HepG2 (cell line): Measurements from ENCODE around the gene TPGS1. TPM values are rescaled to one million over a fixed set of nuclear protein-coding genes. Genes with fewer than 3 reads are reported as not detected.

Experiments used
- ATAC-seq: fragments of 200-7000 bp; cut with Tn5 transposase; 3 replicates; pipeline ENCODE4 v1.9.1; 2020; ENCODE audit warnings: mild to moderate bottlenecking, moderate library complexity
- BruUV-seq: library from RNA; stranded (reverse); fragments of 400-500 nt; replicated peaks from 2 replicates; lab custom pipeline; 2021; lab: Mats Ljungman, UMichigan
- CTCF ChIA-PET: fragments of 300-600 bp; formaldehyde crosslinking; extraction: SDS; loops from one replicate; lab custom pipeline; 2021; ENCODE audit warnings: low total read pairs, inconsistent platforms, low intra/inter-chr PET ratio; lab: Yijun Ruan, JAX
- POLR2A ChIA-PET: fragments of 350-600 bp; sonication (Branson Sonifier 250); formaldehyde crosslinking; loops from one replicate; lab custom pipeline; 2020; ENCODE audit warnings: antibody characterized with exemption, inconsistent platforms; lab: Yijun Ruan, JAX
- DNase-seq: peaks from one replicate; pipeline ENCODE4 v3.0.0-alpha.2; 2015; ENCODE audit warnings: low spot score
- FAIRE-seq: peaks from 3 replicates; lab custom pipeline; 2011; peaks lifted over from hg19 to GRCh38; lab: Jason Lieb, UNC
- H2AFZ ChIP-seq: one replicate; pipeline ENCODE4 v1.6.1; 2011; ENCODE audit warnings: low read length, inconsistent platforms
- H3K27ac ChIP-seq: fragments of 300-600 bp; 3 replicates; pipeline ENCODE4 v1.8.0; 2011; ENCODE audit warnings: mixed run types, mild to moderate bottlenecking, mixed read lengths, low read length, inconsistent platforms; ENCODE audit not compliant: insufficient read depth; ENCODE audit errors: extremely low read length
- H3K27me3 ChIP-seq, 2 experiments: fragments of 200-600 bp in 1 of 2; 2 replicates in 1 of 2; 3 replicates in 1 of 2; pipeline versions ENCODE4 v1.6.0 to v1.8.0; 2011; ENCODE audit warnings: low read length in 2 of 2, mild to moderate bottlenecking in 2 of 2, moderate library complexity in 2 of 2, inconsistent platforms in 1 of 2; ENCODE audit not compliant: insufficient read depth in 2 of 2, control insufficient read depth in 1 of 2
- H3K36me3 ChIP-seq, 2 experiments: fragments of 200-600 bp in 1 of 2; replicated peaks in 1 of 2; 2 replicates in 1 of 2; 3 replicates in 1 of 2; pipeline versions ENCODE4 v1.5.1 to v1.8.0; 2011; ENCODE audit warnings: low read length in 2 of 2, inconsistent platforms in 1 of 2; ENCODE audit not compliant: insufficient read depth in 2 of 2, control insufficient read depth in 1 of 2
- H3K4me1 ChIP-seq: 2 replicates; pipeline ENCODE4 v1.5.1; 2012; ENCODE audit warnings: low read length, inconsistent platforms; ENCODE audit not compliant: insufficient read depth
- H3K4me2 ChIP-seq: 2 replicates; pipeline ENCODE4 v1.6.0; 2011; ENCODE audit warnings: low read depth, low read length, inconsistent platforms
- H3K4me3 ChIP-seq, 3 experiments: fragments of 200-600 bp in 1 of 3; sonication (generic), shearing (Covaris generic) in 1 of 3; replicated peaks in 1 of 3; 2 replicates each; pipeline ENCODE4 v1.5.1; 2011 to 2016; ENCODE audit warnings: low read length in 3 of 3, inconsistent platforms in 2 of 3, low read depth in 2 of 3, mild to moderate bottlenecking in 2 of 3, control low read depth in 1 of 3, mixed read lengths in 1 of 3; ENCODE audit not compliant: insufficient read depth in 1 of 3
- H3K79me2 ChIP-seq: one replicate; pipeline ENCODE4 v1.6.1; 2011; ENCODE audit warnings: low read length, inconsistent platforms; ENCODE audit not compliant: insufficient read depth
- H3K9ac ChIP-seq: 2 replicates; pipeline ENCODE4 v1.6.0; 2011; ENCODE audit warnings: mild to moderate bottlenecking, low read depth, low read length, inconsistent platforms; ENCODE audit not compliant: insufficient read depth
- H3K9me3 ChIP-seq: 2 replicates; pipeline ENCODE4 v1.5.1; 2012; ENCODE audit warnings: mild to moderate bottlenecking, low read length
- H4K20me1 ChIP-seq: 2 replicates; pipeline ENCODE4 v1.6.0; 2011; ENCODE audit warnings: inconsistent platforms, mild to moderate bottlenecking, low read length, moderate library complexity; ENCODE audit not compliant: insufficient read depth
- BCL6 ChIP-seq: IDR thresholded peaks from 2 replicates; pipeline ENCODE4 v1.6.1; 2016; ENCODE audit warnings: missing genetic modification reagents, missing compliant biosample characterization
- CHCHD3 ChIP-seq: sonication (generic); formaldehyde crosslinking; IDR thresholded peaks from 2 replicates; pipeline ENCODE4 v1.8.0; 2022; ENCODE audit warnings: mild to moderate bottlenecking, missing genetic modification reagents, moderate library complexity
- GPN1 ChIP-seq: sonication (generic); formaldehyde crosslinking; IDR thresholded peaks from 2 replicates; pipeline ENCODE4 v1.5.1; 2020; ENCODE audit warnings: missing genetic modification reagents, borderline replicate concordance
- KDM5B ChIP-seq: sonication (generic); formaldehyde crosslinking; IDR thresholded peaks from 2 replicates; pipeline ENCODE4 v1.4.0; 2020; ENCODE audit warnings: missing genetic modification reagents, mild to moderate bottlenecking, borderline replicate concordance
- MED8 ChIP-seq: sonication (generic); formaldehyde crosslinking; IDR thresholded peaks from 2 replicates; pipeline ENCODE4 v1.8.1; 2023; ENCODE audit warnings: mild to moderate bottlenecking, missing genetic modification reagents; ENCODE audit not compliant: insufficient replicate concordance
- MTF2 ChIP-seq: sonication (generic); formaldehyde crosslinking; IDR thresholded peaks from 2 replicates; pipeline ENCODE4 v1.5.0; 2020; ENCODE audit warnings: missing genetic modification reagents, borderline replicate concordance
- SMARCC2 ChIP-seq: fragments of 450-650 bp; IDR thresholded peaks from 2 replicates; pipeline ENCODE4 v1.6.1; 2017; ENCODE audit warnings: antibody characterized with exemption, mild to moderate bottlenecking
- STAT5B ChIP-seq: sonication (generic); formaldehyde crosslinking; IDR thresholded peaks from 2 replicates; pipeline ENCODE4 v1.4.0; 2020; ENCODE audit warnings: missing genetic modification reagents
- XRCC5 ChIP-seq: fragments of 200-400 bp; formaldehyde crosslinking; optimal IDR thresholded peaks from 2 replicates; pipeline ENCODE3; 2017; ENCODE audit warnings: mild to moderate bottlenecking, low read length
- ZNF160 ChIP-seq: sonication (generic); formaldehyde crosslinking; IDR thresholded peaks from 2 replicates; pipeline ENCODE4 v1.8.0; 2022; ENCODE audit warnings: mild to moderate bottlenecking, inconsistent platforms, missing genetic modification reagents
- ZNF337 ChIP-seq: sonication (generic); formaldehyde crosslinking; IDR thresholded peaks from 2 replicates; pipeline ENCODE4 v1.5.1; 2020; ENCODE audit warnings: missing genetic modification reagents, low read depth, mild to moderate bottlenecking, borderline replicate concordance
- ZNF543 ChIP-seq: sonication (generic); formaldehyde crosslinking; IDR thresholded peaks from 2 replicates; pipeline ENCODE4 v1.4.0; 2020; ENCODE audit warnings: mild to moderate bottlenecking, missing genetic modification reagents
- ZNF546 ChIP-seq: sonication (generic); formaldehyde crosslinking; conservative IDR thresholded peaks from 2 replicates; pipeline ENCODE4 v1.8.1; 2023; ENCODE audit warnings: mild to moderate bottlenecking, missing genetic modification reagents
- ZNF776 ChIP-seq: sonication (generic); formaldehyde crosslinking; IDR thresholded peaks from 2 replicates; pipeline ENCODE4 v1.4.0; 2020; ENCODE audit warnings: mild to moderate bottlenecking, missing genetic modification reagents
- WGBS: methylation state at CpG from one replicate; pipeline ENCODE4 v1.1.6; 2017; ENCODE audit warnings: low lambda C conversion rate; 5-methylcytosine and 5-hydroxymethylcytosine counted together
- in situ Hi-C: cut with HindIII; loops from 2 replicates; pipeline ENCODE4 v1.10.0; 2017; ENCODE audit warnings: low pct_unique_long_range_greater_than_20kb; ENCODE audit not compliant: extremely low pct_ligation_motif_present
- intact Hi-C: fragments of 100-400 bp; cut with micrococcal nuclease; formaldehyde crosslinking; loops from one replicate; pipeline ENCODE4 v1.10.0; 2022; ENCODE audit not compliant: unreplicated experiment
- polyA plus RNA-seq, 8 experiments: library from polyadenylated mRNA; depleted of rRNA in 3 of 8; stranded (reverse) in 7 of 8; unstranded in 1 of 8; fragments of >200 nt; fragmentation: Illumina TruSeq in 4 of 8; extraction: Trizol in 4 of 8; gene quantifications; 2 replicates each; pipeline versions ENCODE4 v1.2.1 to v1.2.3, GENCODE V29; 2011 to 2016; ENCODE audit warnings: low read depth in 4 of 8, missing spikeins in 1 of 8, mixed read lengths in 1 of 8; ENCODE audit not compliant: insufficient read depth in 1 of 8
- total RNA-seq, 5 experiments: library from RNA; depleted of rRNA; stranded (reverse); fragments of >200 nt; fragmentation: Illumina TruSeq; extraction: Trizol; gene quantifications; 2 replicates each; pipeline ENCODE4 v1.2.3, GENCODE V29; 2016; ENCODE audit warnings: low read depth in 1 of 5
- TF ChIP-seq, protein P1 (sequence below): sonication (generic); formaldehyde crosslinking; IDR thresholded peaks from 2 replicates; pipeline ENCODE4 v1.9.0; 2022; ENCODE audit warnings: missing genetic modification reagents, mild to moderate bottlenecking, borderline replicate concordance

Gene TPGS1
- total and polyA plus RNA-seq, 2 of the 13 experiments (the other 11 are each of a cell fraction or from before 2014, with no cell fraction given) = 1.1 to 6.2 TPM

DNA sequence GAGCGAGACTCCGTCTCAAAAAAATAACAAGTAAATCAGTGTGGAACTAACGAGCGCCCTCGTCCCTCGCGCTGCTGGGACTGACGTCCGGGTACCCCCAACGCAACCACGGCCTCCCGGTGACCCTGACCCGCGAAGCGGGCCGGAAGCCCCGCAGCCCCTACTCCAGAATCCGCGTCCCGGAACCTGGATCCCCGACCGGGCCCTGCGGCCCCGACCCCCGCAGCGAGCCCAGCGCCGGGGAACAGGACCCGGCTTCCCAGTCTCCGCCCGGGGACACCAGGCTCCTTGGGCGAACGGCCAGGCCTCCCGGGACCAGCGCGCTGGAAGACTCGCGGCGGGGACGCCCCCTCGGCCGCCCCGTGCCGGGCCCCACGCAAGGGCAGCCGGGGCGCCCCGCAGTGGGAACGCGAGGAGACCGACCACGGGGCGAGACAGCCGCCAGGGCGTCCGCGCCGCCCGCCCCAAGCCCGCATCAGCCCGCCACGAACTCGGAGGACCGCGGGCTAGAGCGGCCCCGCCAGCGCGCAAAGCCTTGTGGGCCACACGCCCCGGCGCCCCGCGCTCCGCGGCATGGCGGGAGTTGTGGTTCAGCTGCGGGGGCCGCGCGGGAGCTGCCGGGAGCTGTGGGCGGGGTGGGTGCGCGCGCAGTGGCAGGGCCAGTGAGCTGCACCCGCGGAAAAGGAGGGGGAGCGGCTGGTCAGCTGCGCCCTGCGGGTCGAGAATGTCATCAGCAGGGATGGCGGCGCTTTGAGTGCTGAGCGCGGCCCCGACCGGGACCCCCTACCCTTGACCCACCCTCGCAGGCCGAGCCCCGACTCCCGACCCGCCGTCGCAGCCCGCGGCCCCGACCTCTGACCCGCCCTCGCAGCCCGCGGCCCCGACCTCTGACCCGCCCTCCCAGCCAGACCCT lies 18.5 kb upstream of the TPGS1 start (continued):
- TF ChIP-seq MED8 (CRISPR knock-in tag) = no peak
- peak; percentile 66 for TF ChIP-seq ZNF776 (CRISPR knock-in tag)
- peak; percentile 64; the same call in 1 of the 2 replicates for TF ChIP-seq KDM5B (CRISPR knock-in tag)

GRCh38 chr19:489418-490196 lies 17.7 kb upstream of the TPGS1 start:
- Histone ChIP-seq H3K4me3 (peak overlapping the region; percentile 92 to 94 (median 93)), H3K9ac (peak overlapping the region; percentile 97), H3K27me3 (no peaks in the 10 kb centered on the region; a peak in 1 of 5 replicates), H4K20me1 (no peaks in the 10 kb centered on the region), H3K4me2 (peak overlapping the region; percentile 84), H3K36me3 (no peaks in the 10 kb centered on the region), H3K27ac (peak overlapping the region; percentile 99), H3K9me3 (no peaks in the 10 kb centered on the region), H3K4me1 (peaks cover 66% of the 10 kb centered on the region), H2AFZ (no peak overlapping the region), H3K79me2 (peaks cover 3% of the 10 kb centered on the region)
- intact Hi-C loops = no loop called here
- ChIA-PET POLR2A (interaction anchor here (0.6 to 2.1 kb wide), 7 partner anchors 9 to 42 kb away, joined by 3 to 19 read pairs (median 6); partner anchors contain the start of gene CDC34), CTCF (no interaction called here)
- 9% methylated on average over 22 of the region's 61 CpGs for WGBS
- no TSS peak for BruUV-seq
- FAIRE-seq (no peak), ATAC-seq (peak; percentile 23), DNase-seq (peak; percentile 45)
- in situ Hi-C loops = no loop called here
- no peak for TF ChIP-seq CHCHD3 (CRISPR knock-in tag)
- TF ChIP-seq XRCC5 = peak; percentile 36
- no peak; the same call in 1 of the 2 replicates for TF ChIP-seq MTF2 (CRISPR knock-in tag)
- TF ChIP-seq GPN1 (CRISPR knock-in tag) = 0 out of 2 replicates have a peak, but pooled peaks have one; percentile 42
- no peak for TF ChIP-seq BCL6 (CRISPR knock-in tag)
- no peak for TF ChIP-seq STAT5B
- TF ChIP-seq, protein P1, sequence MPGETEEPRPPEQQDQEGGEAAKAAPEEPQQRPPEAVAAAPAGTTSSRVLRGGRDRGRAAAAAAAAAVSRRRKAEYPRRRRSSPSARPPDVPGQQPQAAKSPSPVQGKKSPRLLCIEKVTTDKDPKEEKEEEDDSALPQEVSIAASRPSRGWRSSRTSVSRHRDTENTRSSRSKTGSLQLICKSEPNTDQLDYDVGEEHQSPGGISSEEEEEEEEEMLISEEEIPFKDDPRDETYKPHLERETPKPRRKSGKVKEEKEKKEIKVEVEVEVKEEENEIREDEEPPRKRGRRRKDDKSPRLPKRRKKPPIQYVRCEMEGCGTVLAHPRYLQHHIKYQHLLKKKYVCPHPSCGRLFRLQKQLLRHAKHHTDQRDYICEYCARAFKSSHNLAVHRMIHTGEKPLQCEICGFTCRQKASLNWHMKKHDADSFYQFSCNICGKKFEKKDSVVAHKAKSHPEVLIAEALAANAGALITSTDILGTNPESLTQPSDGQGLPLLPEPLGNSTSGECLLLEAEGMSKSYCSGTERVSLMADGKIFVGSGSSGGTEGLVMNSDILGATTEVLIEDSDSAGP = peak; percentile 67; the same call in 1 of the 2 replicates
- TF ChIP-seq ZNF543 (CRISPR knock-in tag) = 0 out of 2 replicates have a peak, but pooled peaks have one; percentile 31
- no peak for TF ChIP-seq ZNF546 (CRISPR knock-in tag)
- peak; percentile 42; the same call in 1 of the 2 replicates for TF ChIP-seq ZNF337 (CRISPR knock-in tag)
- 0 out of 2 replicates have a peak, but pooled peaks have one; percentile 28 for TF ChIP-seq ZNF160
- no peak for TF ChIP-seq SMARCC2
